ENCODE results near the gene CYP8B1.

The CYP8B1 gene

DNA sequence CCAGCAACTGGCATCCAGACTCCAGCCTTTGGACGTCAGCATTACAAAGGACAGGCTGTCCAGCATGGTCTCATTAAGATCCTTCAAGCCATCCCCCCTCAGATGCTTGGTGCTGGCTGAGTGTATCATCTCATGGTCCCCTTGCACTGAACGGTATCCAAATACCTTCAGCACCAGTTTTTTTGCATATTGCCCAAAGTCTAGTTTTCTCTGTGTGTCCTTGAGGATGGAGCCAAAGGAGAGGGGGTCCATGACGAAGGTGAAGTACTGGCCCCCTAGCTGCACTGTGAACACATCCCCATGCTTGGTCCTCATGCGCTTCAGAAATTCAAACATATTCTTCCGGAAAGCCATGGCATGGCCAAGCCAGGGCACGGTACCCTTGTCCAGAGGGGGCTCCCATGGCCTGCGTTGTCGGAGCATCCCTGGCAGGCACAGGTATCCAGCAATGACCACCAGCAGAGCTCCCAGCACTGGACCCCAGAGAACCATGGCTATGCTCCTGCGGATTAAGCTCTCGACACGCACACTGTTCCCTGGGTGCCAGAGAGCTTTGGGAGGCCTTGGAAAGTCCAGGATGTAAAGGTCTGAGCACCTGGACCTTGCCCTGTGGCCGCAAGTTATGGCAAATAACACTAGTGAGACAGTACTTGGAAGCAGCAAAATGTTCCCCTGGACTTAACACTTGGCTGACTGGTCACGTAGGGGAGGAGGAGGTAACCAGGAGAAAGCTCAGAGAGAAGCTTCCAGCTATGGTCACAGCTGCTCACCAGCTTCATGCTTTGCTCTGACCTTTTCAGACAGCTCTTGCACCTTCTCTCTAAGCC is at the start of gene CYP8B1:
Gene CYP8B1, minus strand, starts transcription at position 555 of the 827 bp plus-strand sequence. Its CDS starts 63 bp downstream, at position 492.
- no peak within 1 kb of the TSS for H3K27ac ChIP-seq (ENCODE audit: low read depth, low read length, poor library complexity, severe bottlenecking)
- no peaks in the 10 kb centered on the region for H4K20me1 ChIP-seq (ENCODE audit: insufficient read depth, low read length)
- no peaks in the 10 kb centered on the region for H3F3A ChIP-seq (ENCODE audit: insufficient read depth, low read length)
- no peaks in the 10 kb centered on the region for H3K79me2 ChIP-seq (ENCODE audit: insufficient read depth, low read length)
- H3K4me3 ChIP-seq (ENCODE audit: low read depth, low read length, poor library complexity, severe bottlenecking): no peak within 1 kb of the TSS
- no peaks in the 10 kb centered on the region for H3K9me2 ChIP-seq (ENCODE audit: low read depth, low read length)
- no peak within 1 kb of the TSS for H2AFZ ChIP-seq (ENCODE audit: low read length)
- no peaks in the 10 kb centered on the region for H3K9me3 ChIP-seq (ENCODE audit: low read length)
- no peaks in the 10 kb centered on the region for H3K36me3 ChIP-seq (ENCODE audit: insufficient read depth, low read length)
- TF ChIP-seq, protein P1, sequence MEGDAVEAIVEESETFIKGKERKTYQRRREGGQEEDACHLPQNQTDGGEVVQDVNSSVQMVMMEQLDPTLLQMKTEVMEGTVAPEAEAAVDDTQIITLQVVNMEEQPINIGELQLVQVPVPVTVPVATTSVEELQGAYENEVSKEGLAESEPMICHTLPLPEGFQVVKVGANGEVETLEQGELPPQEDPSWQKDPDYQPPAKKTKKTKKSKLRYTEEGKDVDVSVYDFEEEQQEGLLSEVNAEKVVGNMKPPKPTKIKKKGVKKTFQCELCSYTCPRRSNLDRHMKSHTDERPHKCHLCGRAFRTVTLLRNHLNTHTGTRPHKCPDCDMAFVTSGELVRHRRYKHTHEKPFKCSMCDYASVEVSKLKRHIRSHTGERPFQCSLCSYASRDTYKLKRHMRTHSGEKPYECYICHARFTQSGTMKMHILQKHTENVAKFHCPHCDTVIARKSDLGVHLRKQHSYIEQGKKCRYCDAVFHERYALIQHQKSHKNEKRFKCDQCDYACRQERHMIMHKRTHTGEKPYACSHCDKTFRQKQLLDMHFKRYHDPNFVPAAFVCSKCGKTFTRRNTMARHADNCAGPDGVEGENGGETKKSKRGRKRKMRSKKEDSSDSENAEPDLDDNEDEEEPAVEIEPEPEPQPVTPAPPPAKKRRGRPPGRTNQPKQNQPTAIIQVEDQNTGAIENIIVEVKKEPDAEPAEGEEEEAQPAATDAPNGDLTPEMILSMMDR (IDR thresholded peaks at IDR 0.05; ENCODE audit: low read length): no peak
- no peak for TF ChIP-seq EZH2 (IDR thresholded peaks at IDR 0.05; ENCODE audit: borderline replicate concordance, low read length)
- H3K4me2 ChIP-seq (ENCODE audit: low read length): no peak within 1 kb of the TSS
- H3K9ac ChIP-seq (ENCODE audit: low read length): no peak within 1 kb of the TSS
- peaks cover 2% of the 10 kb centered on the region for H3K4me1 ChIP-seq (ENCODE audit: insufficient read depth, low read length, severe bottlenecking)
- peaks cover 4% of the 10 kb centered on the region; the same call in 1 of the 2 replicates for H3K27me3 ChIP-seq (ENCODE audit: insufficient read depth, low read length)

GRCh38 chr3:42923606-42924005 is 47.9 kb upstream of the CYP8B1 start:
- no peaks in the 10 kb centered on the region for H3K79me2 ChIP-seq (ENCODE audit: insufficient read depth, low read length)
- H3K4me1 ChIP-seq (ENCODE audit: insufficient read depth, low read length, severe bottlenecking): no peaks in the 10 kb centered on the region
- H3K27me3 ChIP-seq (ENCODE audit: insufficient read depth, low read length): no peaks in the 10 kb centered on the region
- no peak overlapping the region for H3K4me2 ChIP-seq (ENCODE audit: low read length)
- H4K20me1 ChIP-seq (ENCODE audit: insufficient read depth, low read length): no peaks in the 10 kb centered on the region
- H3K9me3 ChIP-seq (ENCODE audit: low read length): no peaks in the 10 kb centered on the region
- H3F3A ChIP-seq (ENCODE audit: insufficient read depth, low read length): no peaks in the 10 kb centered on the region
- no peaks in the 10 kb centered on the region for H3K36me3 ChIP-seq (ENCODE audit: insufficient read depth, low read length)
- TF ChIP-seq EZH2 (IDR thresholded peaks at IDR 0.05; ENCODE audit: borderline replicate concordance, low read length): no peak
- TF ChIP-seq, protein P1 (IDR thresholded peaks at IDR 0.05; ENCODE audit: low read length): no peak
- H2AFZ ChIP-seq (ENCODE audit: low read length): no peak overlapping the region
- no peak overlapping the region for H3K9ac ChIP-seq (ENCODE audit: low read length)
- H3K27ac ChIP-seq (ENCODE audit: low read depth, low read length, poor library complexity, severe bottlenecking): no peak overlapping the region
- H3K4me3 ChIP-seq (ENCODE audit: low read depth, low read length, poor library complexity, severe bottlenecking): no peak overlapping the region
- no peaks in the 10 kb centered on the region for H3K9me2 ChIP-seq (ENCODE audit: low read depth, low read length)

- H3K27ac ChIP-seq (ENCODE audit: low read depth, low read length, poor library complexity, severe bottlenecking): no peak overlapping the region
- no peaks in the 10 kb centered on the region for H3K4me1 ChIP-seq (ENCODE audit: insufficient read depth, low read length, severe bottlenecking)
- H3K9ac ChIP-seq (ENCODE audit: low read length): no peak overlapping the region
- H3K9me3 ChIP-seq (ENCODE audit: low read length): peaks cover 21% of the 10 kb centered on the region
- H3K79me2 ChIP-seq (ENCODE audit: insufficient read depth, low read length): no peaks in the 10 kb centered on the region
- H3K27me3 ChIP-seq (ENCODE audit: insufficient read depth, low read length): no peaks in the 10 kb centered on the region
- no peak overlapping the region for H2AFZ ChIP-seq (ENCODE audit: low read length)
- TF ChIP-seq, protein P1 (IDR thresholded peaks at IDR 0.05; ENCODE audit: low read length): no peak
- TF ChIP-seq EZH2 (IDR thresholded peaks at IDR 0.05; ENCODE audit: borderline replicate concordance, low read length): no peak
- H3K9me2 ChIP-seq (ENCODE audit: low read depth, low read length): no peaks in the 10 kb centered on the region
- no peaks in the 10 kb centered on the region for H4K20me1 ChIP-seq (ENCODE audit: insufficient read depth, low read length)
- no peaks in the 10 kb centered on the region for H3F3A ChIP-seq (ENCODE audit: insufficient read depth, low read length)
- no peak overlapping the region for H3K4me3 ChIP-seq (ENCODE audit: low read depth, low read length, poor library complexity, severe bottlenecking)
- H3K4me2 ChIP-seq (ENCODE audit: low read length): no peak overlapping the region
- no peaks in the 10 kb centered on the region for H3K36me3 ChIP-seq (ENCODE audit: insufficient read depth, low read length)
Measured at GRCh38 chr3:42914771-42915515, 39.3 kb upstream of the CYP8B1 start.

Data from OCI-LY1 (cell line).